Uterus (tissue), 4 donors: ENCODE results near the gene PIGBOS1. TPM values are rescaled to one million over a fixed set of nuclear protein-coding genes. Genes with fewer than 3 reads are reported as not detected.

Experiments
- DNase-seq, 2 donors: peaks; one replicate each; pipeline ENCODE4 v3.0.0-alpha.2; 2019 to 2020
- H3K27ac ChIP-seq, 2 donors: fragments of 200-600 bp; sonication (generic); 1 replicate in 1 of 2; 2 replicates in 1 of 2; pipeline ENCODE4 v1.5.1; 2016 to 2018
- H3K27me3 ChIP-seq, 2 donors: fragments of 200-600 bp; sonication (generic); one replicate each; pipeline ENCODE4 v1.5.1; 2018 to 2019; ENCODE audit warnings: control low read depth in 1 of 2
- H3K36me3 ChIP-seq, 2 donors: fragments of 200-600 bp; sonication (generic); one replicate each; pipeline ENCODE4 v1.5.1; 2019; ENCODE audit warnings: control low read depth in 1 of 2
- H3K4me1 ChIP-seq, 2 donors: fragments of 200-600 bp; sonication (generic); one replicate each; pipeline ENCODE4 v1.5.1; 2018 to 2019; ENCODE audit warnings: control low read depth in 1 of 2
- H3K4me3 ChIP-seq, 2 donors: fragments of 200-600 bp; sonication (generic); 1 replicate in 1 of 2; 2 replicates in 1 of 2; pipeline ENCODE4 v1.5.1; 2018 to 2019; ENCODE audit warnings: mild to moderate bottlenecking in 1 of 2
- H3K9me3 ChIP-seq, 2 donors: fragments of 200-600 bp; sonication (generic); one replicate each; pipeline ENCODE4 v1.5.1; 2019; ENCODE audit warnings: control low read depth in 1 of 2
- CTCF ChIP-seq, 4 experiments: fragments of 200-600 bp in 2 of 4; fragments of 450-650 bp in 2 of 4; sonication (generic) in 2 of 4; IDR thresholded peaks; one replicate each; pipeline ENCODE4 v1.5.1; 2016 to 2019; ENCODE audit warnings: antibody characterized with exemption in 4 of 4, mild to moderate bottlenecking in 2 of 4, moderate library complexity in 1 of 4
- POLR2A ChIP-seq, 2 donors: fragments of 450-650 bp; IDR thresholded peaks; one replicate each; pipeline ENCODE4 v1.6.1; 2016; ENCODE audit warnings: antibody characterized with exemption in 2 of 2, mild to moderate bottlenecking in 1 of 2, moderate library complexity in 1 of 2
- intact Hi-C: fragments of 100-400 bp; cut with DNase I; formaldehyde crosslinking; loops from one replicate; pipeline ENCODE4 v1.15.1; 2023; ENCODE audit warnings: low total_unique reads
- total RNA-seq, 4 donors: library from RNA; depleted of rRNA in 3 of 4; stranded (reverse); fragments of >200 nt in 3 of 4; gene quantifications; one replicate each; pipeline versions ENCODE4 v1.1.0 to v1.2.4, GENCODE V29; 2014 to 2023
- donor health status: DM: yes; HTN: yes; CAD: no.

Gene PIGBOS1
- total RNA-seq, 4 donors from 2014 or later, result 0.59 to 25.9 (median 14.2) TPM

GRCh38 chr15:55358471-55358870 lies 39.5 kb upstream of the PIGBOS1 start:
- Histone ChIP-seq H3K9me3 (no peaks in the 10 kb centered on the region), H3K36me3 (no peaks in the 10 kb centered on the region), H3K27me3 (no peaks in the 10 kb centered on the region), H3K27ac (no peak overlapping the region), H3K4me3 (no peak overlapping the region), H3K4me1 (no peaks in the 10 kb centered on the region)
- no peak for DNase-seq
- no peak for TF ChIP-seq POLR2A (IDR thresholded peaks at IDR 0.05)
- TF ChIP-seq CTCF (IDR thresholded peaks at IDR 0.05), result no peak
- intact Hi-C loops, result no loop called here

GRCh38 chr15:55357774-55358173 lies 38.9 kb upstream of the PIGBOS1 start:
- intact Hi-C loops, result no loop called here
- Histone ChIP-seq H3K27ac (no peak overlapping the region), H3K4me3 (no peak overlapping the region), H3K4me1 (no peaks in the 10 kb centered on the region), H3K9me3 (no peaks in the 10 kb centered on the region), H3K27me3 (no peaks in the 10 kb centered on the region), H3K36me3 (no peaks in the 10 kb centered on the region)
- DNase-seq, result no peak
- TF ChIP-seq POLR2A (IDR thresholded peaks at IDR 0.05) (no peak), CTCF (IDR thresholded peaks at IDR 0.05) (no peak)

- Histone ChIP-seq H3K4me3 (no peak overlapping the region), H3K27ac (no peak overlapping the region), H3K4me1 (no peaks in the 10 kb centered on the region), H3K27me3 (no peaks in the 10 kb centered on the region), H3K36me3 (no peaks in the 10 kb centered on the region), H3K9me3 (no peaks in the 10 kb centered on the region)
- intact Hi-C loops, result no loop called here
- no peak for DNase-seq
- no peak for TF ChIP-seq CTCF (IDR thresholded peaks at IDR 0.05)
- no peak for TF ChIP-seq POLR2A (IDR thresholded peaks at IDR 0.05)
Measured at GRCh38 chr15:55356985-55357585, 38.2 kb upstream of the PIGBOS1 start.

- Histone ChIP-seq H3K27ac (no peak overlapping the region), H3K36me3 (no peaks in the 10 kb centered on the region), H3K27me3 (no peaks in the 10 kb centered on the region), H3K9me3 (no peaks in the 10 kb centered on the region), H3K4me3 (no peak overlapping the region), H3K4me1 (no peaks in the 10 kb centered on the region)
- no peak for DNase-seq
- intact Hi-C loops, result no loop called here
- TF ChIP-seq CTCF (IDR thresholded peaks at IDR 0.05) (no peak), POLR2A (IDR thresholded peaks at IDR 0.05) (no peak)
Measured at GRCh38 chr15:55353025-55353424, 34.1 kb upstream of the PIGBOS1 start.

GRCh38 chr15:55349282-55349681 lies 30.4 kb upstream of the PIGBOS1 start:
- no peaks in the 10 kb centered on the region for H3K9me3 ChIP-seq
- H3K27me3 ChIP-seq, result no peaks in the 10 kb centered on the region
- no peak for DNase-seq
- intact Hi-C loops, result no loop called here
- TF ChIP-seq POLR2A (IDR thresholded peaks at IDR 0.05) (no peak), CTCF (IDR thresholded peaks at IDR 0.05) (no peak)
- no peak overlapping the region for H3K4me3 ChIP-seq
- H3K4me1 ChIP-seq, result no peaks in the 10 kb centered on the region
- H3K36me3 ChIP-seq, result no peaks in the 10 kb centered on the region
- H3K27ac ChIP-seq, result no peak overlapping the region
